ENCODE results near the gene ZNF579. TPM values are rescaled to one million over a fixed set of nuclear protein-coding genes. Genes with fewer than 3 reads are reported as not detected.

Gene ZNF579
- total RNA-seq, 1 donor from 2014 or later: 58.0 TPM

GRCh38 chr19:55542292-55542855, 38.3 kb downstream of the ZNF579 start:
- no peak overlapping the region for H3K4me3 Mint-ChIP-seq (ENCODE audit: unreplicated experiment)
- FAIRE-seq (no peak), DNase-seq (ENCODE audit: low read depth) (no peak)
- H3K36me3 ChIP-seq (ENCODE audit: insufficient read depth, low read length): no peaks in the 10 kb centered on the region
- TF ChIP-seq CTCF (IDR thresholded peaks at IDR 0.05; ENCODE audit: insufficient read depth, low read depth, low read length) (no peak), EZH2 (IDR thresholded peaks at IDR 0.05; ENCODE audit: insufficient read depth, low read length) (no peak)
- H3K4me3 ChIP-seq (ENCODE audit: insufficient read depth, low read depth, low read length): no peak overlapping the region
- no peaks in the 10 kb centered on the region for H3K9me3 ChIP-seq (ENCODE audit: insufficient read depth, low read depth, low read length)
- no peaks in the 10 kb centered on the region for H3K79me2 ChIP-seq (ENCODE audit: insufficient read depth, low read length)
- H3K27ac Mint-ChIP-seq (ENCODE audit: unreplicated experiment): no peak overlapping the region
- peaks cover 2% of the 10 kb centered on the region for H3K9me3 Mint-ChIP-seq (ENCODE audit: unreplicated experiment)
- H2AFZ ChIP-seq (ENCODE audit: low read depth, low read length): no peak overlapping the region
- H4K20me1 ChIP-seq (ENCODE audit: insufficient read depth, low read length): no peaks in the 10 kb centered on the region
- no peaks in the 10 kb centered on the region for H3K27me3 ChIP-seq (ENCODE audit: insufficient read depth, low read length)
- no peak overlapping the region for H3K4me2 ChIP-seq (ENCODE audit: low read length)
- peaks cover 2% of the 10 kb centered on the region for H3K36me3 Mint-ChIP-seq (ENCODE audit: low read depth, unreplicated experiment)
- peaks cover 9% of the 10 kb centered on the region for H3K4me1 ChIP-seq (ENCODE audit: insufficient read depth, low read length)
- no peak overlapping the region for H3K27ac ChIP-seq (ENCODE audit: low read depth, low read length)
- H3K27me3 Mint-ChIP-seq (ENCODE audit: low read depth, unreplicated experiment): peaks cover 8% of the 10 kb centered on the region
- H3K9ac ChIP-seq (ENCODE audit: low read length): no peak overlapping the region
- peaks cover 10% of the 10 kb centered on the region for H3K4me1 Mint-ChIP-seq (ENCODE audit: low read depth, unreplicated experiment)

- FAIRE-seq: no peak
- Histone ChIP-seq H3K9ac (ENCODE audit: low read length) (no peak overlapping the region), H3K27ac (ENCODE audit: low read depth, low read length) (no peak overlapping the region), H3K9me3 (ENCODE audit: insufficient read depth, low read depth, low read length) (no peaks in the 10 kb centered on the region), H3K4me1 (ENCODE audit: insufficient read depth, low read length) (no peaks in the 10 kb centered on the region), H3K4me3 (ENCODE audit: insufficient read depth, low read depth, low read length) (no peak overlapping the region), H3K36me3 (ENCODE audit: insufficient read depth, low read length) (no peaks in the 10 kb centered on the region), H2AFZ (ENCODE audit: low read depth, low read length) (no peak overlapping the region), H4K20me1 (ENCODE audit: insufficient read depth, low read length) (no peaks in the 10 kb centered on the region), H3K79me2 (ENCODE audit: insufficient read depth, low read length) (no peaks in the 10 kb centered on the region), H3K4me2 (ENCODE audit: low read length) (no peak overlapping the region), H3K27me3 (ENCODE audit: insufficient read depth, low read length) (no peaks in the 10 kb centered on the region)
- H3K9me3 Mint-ChIP-seq (ENCODE audit: unreplicated experiment): peaks cover 2% of the 10 kb centered on the region
- TF ChIP-seq CTCF (IDR thresholded peaks at IDR 0.05; ENCODE audit: insufficient read depth, low read depth, low read length): no peak
- H3K27me3 Mint-ChIP-seq (ENCODE audit: low read depth, unreplicated experiment): peaks cover 8% of the 10 kb centered on the region
- H3K27ac Mint-ChIP-seq (ENCODE audit: unreplicated experiment): no peak overlapping the region
- H3K4me1 Mint-ChIP-seq (ENCODE audit: low read depth, unreplicated experiment): peaks cover 10% of the 10 kb centered on the region
- H3K36me3 Mint-ChIP-seq (ENCODE audit: low read depth, unreplicated experiment): peaks cover 2% of the 10 kb centered on the region
- H3K4me3 Mint-ChIP-seq (ENCODE audit: unreplicated experiment): no peak overlapping the region
- DNase-seq (ENCODE audit: low read depth): no peak
Measured at GRCh38 chr19:55541091-55541490, 39.6 kb downstream of the ZNF579 start.

- no peak for FAIRE-seq
- H3K4me1 ChIP-seq (ENCODE audit: insufficient read depth, low read length): no peaks in the 10 kb centered on the region
- no peak overlapping the region for H2AFZ ChIP-seq (ENCODE audit: low read depth, low read length)
- peaks cover 2% of the 10 kb centered on the region for H3K9me3 Mint-ChIP-seq (ENCODE audit: unreplicated experiment)
- no peaks in the 10 kb centered on the region for H3K79me2 ChIP-seq (ENCODE audit: insufficient read depth, low read length)
- H4K20me1 ChIP-seq (ENCODE audit: insufficient read depth, low read length): no peaks in the 10 kb centered on the region
- no peaks in the 10 kb centered on the region for H3K9me3 ChIP-seq (ENCODE audit: insufficient read depth, low read depth, low read length)
- no peak overlapping the region for H3K4me2 ChIP-seq (ENCODE audit: low read length)
- H3K4me3 Mint-ChIP-seq (ENCODE audit: unreplicated experiment): no peak overlapping the region
- H3K4me1 Mint-ChIP-seq (ENCODE audit: low read depth, unreplicated experiment): peaks cover 6% of the 10 kb centered on the region
- peaks cover 1% of the 10 kb centered on the region for H3K36me3 Mint-ChIP-seq (ENCODE audit: low read depth, unreplicated experiment)
- no peak overlapping the region for H3K4me3 ChIP-seq (ENCODE audit: insufficient read depth, low read depth, low read length)
- H3K36me3 ChIP-seq (ENCODE audit: insufficient read depth, low read length): no peaks in the 10 kb centered on the region
- H3K27me3 Mint-ChIP-seq (ENCODE audit: low read depth, unreplicated experiment): peaks cover 8% of the 10 kb centered on the region
- no peak overlapping the region for H3K9ac ChIP-seq (ENCODE audit: low read length)
- DNase-seq (ENCODE audit: low read depth): no peak
- no peaks in the 10 kb centered on the region for H3K27me3 ChIP-seq (ENCODE audit: insufficient read depth, low read length)
- H3K27ac ChIP-seq (ENCODE audit: low read depth, low read length): no peak overlapping the region
- TF ChIP-seq CTCF (IDR thresholded peaks at IDR 0.05; ENCODE audit: insufficient read depth, low read depth, low read length) (no peak), EZH2 (IDR thresholded peaks at IDR 0.05; ENCODE audit: insufficient read depth, low read length) (no peak)
- H3K27ac Mint-ChIP-seq (ENCODE audit: unreplicated experiment): no peak overlapping the region
Measured at GRCh38 chr19:55540619-55541018, 40.0 kb downstream of the ZNF579 start.

Measured in astrocyte (in vitro differentiated cells and primary cell).